OCI-LY1 (cell line): ENCODE measurements around the gene OR10G4.

Source experiments
- H2AFZ ChIP-seq: fragments of 200-600 bp; sonication (generic), shearing (Covaris generic); 2 replicates; pipeline ENCODE4 v1.6.0; 2014; ENCODE audit warnings: antibody characterized with exemption, mild to moderate bottlenecking, low read length
- H3F3A ChIP-seq: fragments of 200-600 bp; sonication (generic), shearing (Covaris generic); 2 replicates; pipeline ENCODE4 v1.6.0; 2014; ENCODE audit warnings: mild to moderate bottlenecking, antibody characterized with exemption, low read length, moderate library complexity; ENCODE audit not compliant: insufficient read depth
- H3K27ac ChIP-seq: fragments of 200-600 bp; sonication (generic); 2 replicates; pipeline ENCODE4 v1.5.1; 2014; ENCODE audit warnings: low read length, mixed run types, mild to moderate bottlenecking, low read depth; ENCODE audit not compliant: poor library complexity, severe bottlenecking
- H3K27me3 ChIP-seq: fragments of 200-600 bp; sonication (generic); 2 replicates; pipeline ENCODE4 v1.6.0; 2014; ENCODE audit warnings: antibody characterized with exemption, mild to moderate bottlenecking, low read length, moderate library complexity; ENCODE audit not compliant: insufficient read depth
- H3K36me3 ChIP-seq: fragments of 200-600 bp; sonication (generic); 2 replicates; pipeline ENCODE4 v1.6.1; 2014; ENCODE audit warnings: mild to moderate bottlenecking, antibody characterized with exemption, low read length, moderate library complexity, mixed read lengths; ENCODE audit not compliant: insufficient read depth
- H3K4me1 ChIP-seq: fragments of 200-600 bp; sonication (generic); 2 replicates; pipeline ENCODE4 v1.5.1; 2014; ENCODE audit warnings: mild to moderate bottlenecking, low read length, moderate library complexity; ENCODE audit not compliant: insufficient read depth, severe bottlenecking
- H3K4me2 ChIP-seq: fragments of 200-600 bp; sonication (generic), shearing (Covaris generic); 2 replicates; pipeline ENCODE4 v1.6.1; 2014; ENCODE audit warnings: low read length
- H3K4me3 ChIP-seq: fragments of 200-600 bp; sonication (generic); 2 replicates; pipeline ENCODE4 v1.5.1; 2014; ENCODE audit warnings: low read length, low read depth, mild to moderate bottlenecking, mixed read lengths; ENCODE audit not compliant: poor library complexity, severe bottlenecking
- H3K79me2 ChIP-seq: fragments of 200-600 bp; shearing (Covaris generic); 2 replicates; pipeline ENCODE4 v1.6.1; 2016; ENCODE audit warnings: mixed run types, low read length, mixed read lengths; ENCODE audit not compliant: insufficient read depth
- H3K9ac ChIP-seq: fragments of 200-600 bp; sonication (generic), shearing (Covaris generic); 2 replicates; pipeline ENCODE4 v1.6.1; 2014; ENCODE audit warnings: mild to moderate bottlenecking, low read length, mixed read lengths
- H3K9me2 ChIP-seq: fragments of 200-600 bp; sonication (generic), shearing (Covaris generic); 2 replicates; pipeline ENCODE4 v1.6.1; 2014; ENCODE audit warnings: low read depth, mild to moderate bottlenecking, low read length, mixed read lengths
- H3K9me3 ChIP-seq: fragments of 200-600 bp; shearing (Covaris generic); 2 replicates; pipeline ENCODE4 v1.6.1; 2014; ENCODE audit warnings: low read length, mixed read lengths
- H4K20me1 ChIP-seq: fragments of 200-600 bp; sonication (generic), shearing (Covaris generic); 2 replicates; pipeline ENCODE4 v1.6.0; 2016; ENCODE audit warnings: mild to moderate bottlenecking, low read length; ENCODE audit not compliant: insufficient read depth
- EZH2 ChIP-seq: fragments of 200-600 bp; sonication (generic), shearing (Covaris generic); IDR thresholded peaks from 2 replicates; pipeline ENCODE4 v1.8.0; 2017; ENCODE audit warnings: borderline replicate concordance, mixed run types, mild to moderate bottlenecking, antibody characterized with exemption, low read length, moderate library complexity, mixed read lengths
- TF ChIP-seq, protein P1 (sequence below): fragments of 200-600 bp; sonication (generic), shearing (Covaris generic); IDR thresholded peaks from 2 replicates; pipeline ENCODE4 v1.5.1; 2017; ENCODE audit warnings: mild to moderate bottlenecking, antibody characterized with exemption, low read length, moderate library complexity, mixed read lengths

OR10G4 gene, protein sequence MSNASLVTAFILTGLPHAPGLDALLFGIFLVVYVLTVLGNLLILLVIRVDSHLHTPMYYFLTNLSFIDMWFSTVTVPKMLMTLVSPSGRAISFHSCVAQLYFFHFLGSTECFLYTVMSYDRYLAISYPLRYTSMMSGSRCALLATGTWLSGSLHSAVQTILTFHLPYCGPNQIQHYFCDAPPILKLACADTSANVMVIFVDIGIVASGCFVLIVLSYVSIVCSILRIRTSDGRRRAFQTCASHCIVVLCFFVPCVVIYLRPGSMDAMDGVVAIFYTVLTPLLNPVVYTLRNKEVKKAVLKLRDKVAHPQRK

DNA sequence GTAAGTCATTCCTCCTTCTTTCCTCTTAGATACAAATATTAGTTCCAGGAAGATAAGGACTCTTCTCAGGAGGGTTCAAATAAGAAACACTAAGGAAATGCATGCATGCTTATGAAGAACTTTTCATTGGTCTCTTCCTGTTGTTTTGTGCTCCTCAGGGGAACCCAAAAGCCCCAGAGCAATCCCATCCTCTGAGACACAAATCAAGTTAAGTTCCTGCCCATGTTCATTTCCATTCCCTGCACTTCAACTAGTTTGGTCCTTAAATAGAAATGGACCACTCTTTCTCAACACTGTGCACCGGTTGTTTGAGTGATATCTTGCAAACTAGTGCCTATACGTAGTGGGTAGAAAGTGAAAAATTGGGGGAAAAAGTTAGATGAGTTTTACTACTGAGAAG, at the start of gene OR10G4:
OR10G4 (plus strand) TSS at position 301 of the 400 bp plus-strand sequence. CDS start 2,578 bp downstream, outside the sequence.
- H3F3A ChIP-seq = no peaks in the 10 kb centered on the region
- H3K4me2 ChIP-seq = no peak within 1 kb of the TSS
- no peaks in the 10 kb centered on the region for H4K20me1 ChIP-seq
- TF ChIP-seq EZH2 = no peak
- TF ChIP-seq, protein P1, sequence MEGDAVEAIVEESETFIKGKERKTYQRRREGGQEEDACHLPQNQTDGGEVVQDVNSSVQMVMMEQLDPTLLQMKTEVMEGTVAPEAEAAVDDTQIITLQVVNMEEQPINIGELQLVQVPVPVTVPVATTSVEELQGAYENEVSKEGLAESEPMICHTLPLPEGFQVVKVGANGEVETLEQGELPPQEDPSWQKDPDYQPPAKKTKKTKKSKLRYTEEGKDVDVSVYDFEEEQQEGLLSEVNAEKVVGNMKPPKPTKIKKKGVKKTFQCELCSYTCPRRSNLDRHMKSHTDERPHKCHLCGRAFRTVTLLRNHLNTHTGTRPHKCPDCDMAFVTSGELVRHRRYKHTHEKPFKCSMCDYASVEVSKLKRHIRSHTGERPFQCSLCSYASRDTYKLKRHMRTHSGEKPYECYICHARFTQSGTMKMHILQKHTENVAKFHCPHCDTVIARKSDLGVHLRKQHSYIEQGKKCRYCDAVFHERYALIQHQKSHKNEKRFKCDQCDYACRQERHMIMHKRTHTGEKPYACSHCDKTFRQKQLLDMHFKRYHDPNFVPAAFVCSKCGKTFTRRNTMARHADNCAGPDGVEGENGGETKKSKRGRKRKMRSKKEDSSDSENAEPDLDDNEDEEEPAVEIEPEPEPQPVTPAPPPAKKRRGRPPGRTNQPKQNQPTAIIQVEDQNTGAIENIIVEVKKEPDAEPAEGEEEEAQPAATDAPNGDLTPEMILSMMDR = no peak
- H3K27me3 ChIP-seq = no peaks in the 10 kb centered on the region
- no peaks in the 10 kb centered on the region for H3K79me2 ChIP-seq
- H3K4me1 ChIP-seq = no peaks in the 10 kb centered on the region
- H2AFZ ChIP-seq = no peak within 1 kb of the TSS
- H3K9ac ChIP-seq = no peak within 1 kb of the TSS
- no peak within 1 kb of the TSS for H3K27ac ChIP-seq
- H3K36me3 ChIP-seq = no peaks in the 10 kb centered on the region
- no peak within 1 kb of the TSS for H3K4me3 ChIP-seq
- H3K9me2 ChIP-seq = no peaks in the 10 kb centered on the region
- no peaks in the 10 kb centered on the region for H3K9me3 ChIP-seq

DNA sequence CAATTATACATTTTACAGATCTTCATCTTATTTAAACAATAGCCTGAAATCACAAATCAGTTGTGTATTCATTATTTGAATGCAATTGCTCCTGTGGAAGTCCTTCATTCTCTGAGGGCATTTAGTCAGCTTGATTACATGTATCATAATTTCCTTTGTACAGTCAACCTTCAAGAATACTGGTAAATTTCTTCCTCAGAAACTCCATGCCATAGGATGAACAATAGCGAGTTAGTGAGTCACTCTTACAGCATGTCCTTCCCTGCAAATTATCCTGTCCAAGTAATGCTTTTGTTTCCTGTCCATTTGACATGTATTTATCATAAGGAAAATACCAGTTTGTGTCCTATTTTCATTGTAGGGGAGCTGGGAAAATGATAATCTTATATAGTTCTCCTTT, 39.0 kb upstream of the OR10G4 start:
- H3K4me3 ChIP-seq = no peak overlapping the region
- H3K36me3 ChIP-seq = no peaks in the 10 kb centered on the region
- H3K27ac ChIP-seq = no peak overlapping the region
- no peaks in the 10 kb centered on the region for H3K9me3 ChIP-seq
- H2AFZ ChIP-seq = no peak overlapping the region
- no peaks in the 10 kb centered on the region for H3K4me1 ChIP-seq
- TF ChIP-seq, protein P1 = no peak
- TF ChIP-seq EZH2 = no peak
- no peaks in the 10 kb centered on the region for H3K9me2 ChIP-seq
- H3F3A ChIP-seq = no peaks in the 10 kb centered on the region
- H4K20me1 ChIP-seq = no peaks in the 10 kb centered on the region
- H3K79me2 ChIP-seq = no peaks in the 10 kb centered on the region
- H3K4me2 ChIP-seq = no peak overlapping the region
- no peaks in the 10 kb centered on the region for H3K27me3 ChIP-seq
- no peak overlapping the region for H3K9ac ChIP-seq

DNA sequence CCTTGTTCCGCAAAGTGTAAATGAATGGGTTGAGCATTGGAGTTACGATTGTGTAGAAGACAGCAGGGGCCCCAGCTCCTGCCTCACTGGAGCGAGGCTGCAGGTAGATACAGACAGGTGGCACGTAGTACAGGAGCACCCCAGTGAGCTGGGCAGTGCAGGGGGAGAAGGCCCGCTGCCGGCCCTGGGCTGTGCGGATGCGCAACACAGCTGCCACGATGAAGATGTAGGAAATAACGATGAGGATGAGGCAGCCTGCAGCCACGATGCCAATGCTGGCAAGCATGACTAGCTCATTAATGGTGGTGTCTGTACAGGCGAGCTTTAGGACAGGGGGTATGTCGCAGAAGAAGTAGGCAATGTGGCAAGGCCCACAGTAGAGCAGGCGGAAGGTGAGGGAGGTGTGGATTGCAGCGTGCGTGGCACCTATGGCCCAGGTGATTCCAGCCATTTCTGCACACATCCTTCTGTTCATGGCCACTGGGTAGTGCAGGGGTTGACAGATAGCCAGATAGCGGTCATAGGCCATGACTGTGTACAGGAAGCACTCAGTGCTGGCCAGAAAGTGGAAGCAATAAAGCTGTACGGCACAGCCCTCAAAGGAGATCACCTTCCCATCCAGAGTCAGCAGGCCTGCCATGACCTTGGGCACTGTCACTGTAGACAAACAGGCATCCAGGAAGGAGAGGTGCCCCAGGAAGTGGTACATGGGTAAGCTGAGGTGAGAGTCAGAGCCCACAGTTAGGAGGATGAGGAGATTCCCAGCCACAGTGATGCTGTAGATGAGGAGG, 35.8 kb upstream of the OR10G4 start:
- H3K4me3 ChIP-seq = no peak overlapping the region
- H4K20me1 ChIP-seq = no peaks in the 10 kb centered on the region
- TF ChIP-seq EZH2 = no peak
- TF ChIP-seq, protein P1 = no peak
- H3K79me2 ChIP-seq = no peaks in the 10 kb centered on the region
- H3K4me2 ChIP-seq = no peak overlapping the region
- H3K9me3 ChIP-seq = no peaks in the 10 kb centered on the region
- no peaks in the 10 kb centered on the region for H3F3A ChIP-seq
- no peak overlapping the region for H3K9ac ChIP-seq
- H3K27me3 ChIP-seq = no peaks in the 10 kb centered on the region
- no peaks in the 10 kb centered on the region for H3K36me3 ChIP-seq
- H3K4me1 ChIP-seq = no peaks in the 10 kb centered on the region
- H2AFZ ChIP-seq = no peak overlapping the region
- H3K27ac ChIP-seq = no peak overlapping the region
- H3K9me2 ChIP-seq = no peaks in the 10 kb centered on the region
